Transverse colon (tissue), 4 donors: ENCODE results near the gene SUSD2.

ENCODE experiments used
- CTCF ChIP-seq, 5 experiments: fragments of 200-600 bp in 3 of 5; fragments of 450-650 bp in 2 of 5; sonication (generic) in 3 of 5; IDR thresholded peaks; 1 replicate in 2 of 5; 2 replicates in 3 of 5; pipeline ENCODE4 v1.5.1; 2016 to 2017; ENCODE audit warnings: antibody characterized with exemption in 5 of 5, inconsistent platforms in 3 of 5, mild to moderate bottlenecking in 2 of 5, moderate library complexity in 1 of 5
- EP300 ChIP-seq: sonication (generic); formaldehyde crosslinking; IDR thresholded peaks from one replicate; pipeline ENCODE4 v1.6.1; 2017; ENCODE audit warnings: antibody characterized with exemption, low read depth
- POLR2A ChIP-seq: fragments of 450-650 bp; IDR thresholded peaks from one replicate; pipeline ENCODE4 v1.6.1; 2016; ENCODE audit warnings: antibody characterized with exemption, mild to moderate bottlenecking, moderate library complexity
- POLR2AphosphoS5 ChIP-seq, 3 donors: sonication (generic); formaldehyde crosslinking; IDR thresholded peaks; one replicate each; pipeline ENCODE4 v1.6.1; 2016; ENCODE audit warnings: antibody characterized with exemption in 3 of 3

GRCh38 chr22:24147666-24148065 lies 33.6 kb upstream of the SUSD2 start:
- TF ChIP-seq CTCF (IDR thresholded peaks at IDR 0.05): no peak
- TF ChIP-seq POLR2A: no peak
- no peak for TF ChIP-seq POLR2AphosphoS5 (IDR thresholded peaks at IDR 0.05)
- TF ChIP-seq EP300: no peak
